NT2/D1 (cell line): ENCODE results near the gene ALDOB.

Experiments
- SUZ12 ChIP-seq: IDR thresholded peaks from 2 replicates; pipeline ENCODE4 v1.6.1; 2011; ENCODE audit not compliant: insufficient read length, insufficient read depth; ENCODE audit errors: extremely low read depth
- YY1 ChIP-seq: IDR thresholded peaks from 2 replicates; pipeline ENCODE4 v1.6.1; 2011; ENCODE audit not compliant: insufficient read length, insufficient read depth
- ZNF274 ChIP-seq: IDR thresholded peaks from 2 replicates; pipeline ENCODE4 v1.6.1; 2011; ENCODE audit warnings: mild to moderate bottlenecking, low read depth, low read length

DNA sequence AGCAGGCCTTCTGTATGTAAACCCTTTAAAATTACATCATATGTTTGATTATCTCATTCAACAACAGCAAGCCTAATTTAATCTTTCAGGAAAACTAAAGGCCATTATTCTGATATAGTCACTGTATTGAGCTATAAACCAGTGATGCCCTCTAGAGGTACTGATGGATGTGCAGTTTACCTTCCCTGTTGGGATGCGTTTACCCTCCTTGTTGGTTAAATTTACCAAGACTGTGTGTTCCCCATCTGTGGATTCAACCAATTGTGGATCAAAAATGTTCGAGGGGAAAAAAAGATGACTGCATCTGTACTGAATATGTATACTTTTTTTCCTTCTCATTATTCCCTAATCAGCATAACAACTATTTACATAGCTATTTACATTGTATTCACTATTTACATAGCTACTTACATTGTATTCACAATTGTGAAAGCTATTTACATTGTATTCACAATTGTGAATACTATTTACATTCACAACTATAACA, 47.0 kb downstream of the ALDOB start:
- TF ChIP-seq ZNF274 (no peak), YY1 (no peak), SUZ12 (no peak)
